Measurements from ENCODE around the gene ATXN7L1.

GRCh38 chr7:105863876-105864275, 12.5 kb downstream of the ATXN7L1 start:
- TF ChIP-seq YY1 (IDR thresholded peaks at IDR 0.05; ENCODE audit: insufficient read depth, insufficient read length) (no peak), ZNF274 (IDR thresholded peaks at IDR 0.05; ENCODE audit: low read depth, low read length) (no peak), SUZ12 (IDR thresholded peaks at IDR 0.05; ENCODE audit: extremely low read depth, insufficient read depth, insufficient read length) (no peak)
